WI38 (cell line): ENCODE data around the gene CCDC148.

ENCODE experiments used
- H3K4me3 ChIP-seq: 2 replicates; pipeline ENCODE4 v1.5.1; 2011; ENCODE audit warnings: low read depth, mild to moderate bottlenecking, control low read depth, low read length
- TF ChIP-seq, protein P1 (sequence below): IDR thresholded peaks from 2 replicates; pipeline ENCODE4 v1.5.1; 2012; ENCODE audit warnings: low read depth, mild to moderate bottlenecking, control low read depth, low read length

The CCDC148 gene

DNA sequence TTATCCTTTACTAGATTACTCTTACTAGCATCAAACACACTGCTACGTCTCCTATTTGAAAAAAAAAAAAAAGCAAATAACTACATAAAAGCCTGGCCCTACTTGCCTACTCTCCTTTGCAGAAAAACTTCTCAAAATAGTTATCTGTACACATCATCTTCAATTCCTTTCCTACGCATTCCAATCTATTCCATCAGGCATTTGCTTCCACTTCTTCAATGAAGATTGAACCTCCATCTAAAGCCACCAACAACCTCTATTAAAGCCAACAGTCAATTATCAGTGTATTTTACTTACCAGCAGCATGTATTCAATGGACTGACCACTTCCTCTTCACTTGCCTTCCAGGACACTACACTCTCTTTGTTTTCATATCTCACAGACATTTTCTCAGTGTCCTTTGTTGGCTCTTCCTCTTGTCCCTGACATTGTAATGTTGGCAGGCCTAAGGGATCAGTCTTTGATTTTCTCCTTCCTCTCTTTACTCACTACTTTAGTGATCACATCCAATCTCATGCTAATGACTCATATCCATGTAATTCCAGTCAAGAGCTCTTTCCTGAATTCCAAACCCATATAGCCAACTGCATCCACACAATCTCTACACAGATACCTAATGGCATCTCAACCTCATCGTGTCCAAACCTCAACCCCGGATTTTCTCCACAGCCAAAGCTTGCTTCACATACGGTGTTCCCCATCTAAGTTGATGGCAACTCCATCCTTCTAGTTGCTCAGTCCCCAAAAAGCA is 131.3 kb downstream of the CCDC148 start:
- no peak overlapping the region for H3K4me3 ChIP-seq
- TF ChIP-seq, protein P1, sequence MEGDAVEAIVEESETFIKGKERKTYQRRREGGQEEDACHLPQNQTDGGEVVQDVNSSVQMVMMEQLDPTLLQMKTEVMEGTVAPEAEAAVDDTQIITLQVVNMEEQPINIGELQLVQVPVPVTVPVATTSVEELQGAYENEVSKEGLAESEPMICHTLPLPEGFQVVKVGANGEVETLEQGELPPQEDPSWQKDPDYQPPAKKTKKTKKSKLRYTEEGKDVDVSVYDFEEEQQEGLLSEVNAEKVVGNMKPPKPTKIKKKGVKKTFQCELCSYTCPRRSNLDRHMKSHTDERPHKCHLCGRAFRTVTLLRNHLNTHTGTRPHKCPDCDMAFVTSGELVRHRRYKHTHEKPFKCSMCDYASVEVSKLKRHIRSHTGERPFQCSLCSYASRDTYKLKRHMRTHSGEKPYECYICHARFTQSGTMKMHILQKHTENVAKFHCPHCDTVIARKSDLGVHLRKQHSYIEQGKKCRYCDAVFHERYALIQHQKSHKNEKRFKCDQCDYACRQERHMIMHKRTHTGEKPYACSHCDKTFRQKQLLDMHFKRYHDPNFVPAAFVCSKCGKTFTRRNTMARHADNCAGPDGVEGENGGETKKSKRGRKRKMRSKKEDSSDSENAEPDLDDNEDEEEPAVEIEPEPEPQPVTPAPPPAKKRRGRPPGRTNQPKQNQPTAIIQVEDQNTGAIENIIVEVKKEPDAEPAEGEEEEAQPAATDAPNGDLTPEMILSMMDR, result no peak

DNA sequence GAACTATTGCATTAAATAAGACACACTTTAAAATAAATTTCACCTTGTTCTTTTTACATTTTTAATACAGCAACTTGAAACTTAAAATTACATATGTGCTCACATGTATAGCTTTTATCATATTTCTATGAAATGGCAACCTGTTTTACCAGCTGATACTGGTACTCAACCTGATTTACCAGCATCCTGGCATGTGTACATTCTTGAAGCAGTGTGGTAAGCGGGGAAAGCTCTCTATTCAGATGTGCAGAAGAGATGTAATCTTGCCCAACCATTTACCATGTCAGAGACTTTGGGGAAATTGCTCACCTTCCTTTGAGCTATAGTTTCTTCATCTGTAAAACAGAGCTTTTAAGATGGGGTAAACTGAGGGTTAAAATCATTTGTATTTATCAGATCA is 133.2 kb downstream of the CCDC148 start:
- TF ChIP-seq, protein P1, result no peak
- H3K4me3 ChIP-seq, result no peak overlapping the region

DNA sequence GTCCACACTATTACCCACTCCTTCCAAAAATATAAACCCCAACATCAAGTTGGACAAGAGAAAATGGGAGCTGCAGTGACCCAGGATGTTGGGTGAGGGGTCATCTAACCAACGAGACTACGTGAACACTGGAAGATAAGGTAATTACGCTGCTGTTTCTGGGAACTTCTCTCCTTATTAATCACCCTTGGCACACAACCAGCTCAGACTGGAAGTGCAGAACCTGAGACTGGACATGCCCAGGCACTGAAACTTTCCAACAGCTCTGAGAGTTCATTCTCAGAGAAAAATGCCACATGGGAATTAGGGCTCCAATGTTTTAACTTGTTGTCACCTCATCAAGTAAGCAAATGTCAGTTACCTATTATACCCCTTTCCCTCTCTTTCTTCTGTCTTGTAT is 135.3 kb downstream of the CCDC148 start:
- no peak overlapping the region for H3K4me3 ChIP-seq
- TF ChIP-seq, protein P1, result no peak

DNA sequence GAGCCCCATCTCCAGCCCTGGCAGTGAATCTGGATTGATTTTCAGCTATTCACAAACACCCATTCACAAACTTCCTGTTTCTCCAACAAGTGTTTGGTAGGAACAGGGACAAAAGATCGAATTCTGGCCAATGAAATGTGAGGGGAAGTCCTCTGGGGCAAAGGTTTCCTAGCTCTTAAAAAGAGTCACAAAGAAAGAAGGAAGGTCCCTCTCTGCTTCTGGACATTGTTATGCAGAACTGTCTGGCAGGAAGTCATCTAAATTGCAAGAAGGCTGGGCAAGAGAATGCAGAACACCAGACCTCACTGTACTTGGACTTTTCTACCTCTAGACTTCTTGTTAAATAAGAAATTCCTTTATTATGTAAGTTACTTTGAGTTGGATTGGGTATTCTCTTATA is 137.3 kb downstream of the CCDC148 start:
- TF ChIP-seq, protein P1, result no peak
- H3K4me3 ChIP-seq, result no peak overlapping the region

DNA sequence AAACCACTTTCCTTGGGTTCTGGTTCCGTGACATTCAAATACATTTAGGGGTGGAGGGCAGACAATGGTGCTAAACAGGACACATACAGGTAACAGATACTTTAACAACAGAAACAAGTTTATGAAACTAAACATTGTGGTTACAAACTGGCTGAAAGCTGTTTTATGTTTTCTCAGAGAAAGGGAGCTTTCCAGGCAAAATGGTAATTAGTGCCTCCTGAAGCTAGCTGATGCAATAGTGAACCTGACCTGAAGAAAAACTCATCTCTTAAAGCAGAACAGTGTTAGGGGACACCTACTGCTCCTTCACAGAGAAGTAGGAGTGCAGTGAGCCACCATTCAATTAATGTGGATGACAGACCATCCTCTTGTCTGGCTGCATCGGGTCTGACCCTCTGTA is 138.9 kb downstream of the CCDC148 start:
- TF ChIP-seq, protein P1, result no peak

DNA sequence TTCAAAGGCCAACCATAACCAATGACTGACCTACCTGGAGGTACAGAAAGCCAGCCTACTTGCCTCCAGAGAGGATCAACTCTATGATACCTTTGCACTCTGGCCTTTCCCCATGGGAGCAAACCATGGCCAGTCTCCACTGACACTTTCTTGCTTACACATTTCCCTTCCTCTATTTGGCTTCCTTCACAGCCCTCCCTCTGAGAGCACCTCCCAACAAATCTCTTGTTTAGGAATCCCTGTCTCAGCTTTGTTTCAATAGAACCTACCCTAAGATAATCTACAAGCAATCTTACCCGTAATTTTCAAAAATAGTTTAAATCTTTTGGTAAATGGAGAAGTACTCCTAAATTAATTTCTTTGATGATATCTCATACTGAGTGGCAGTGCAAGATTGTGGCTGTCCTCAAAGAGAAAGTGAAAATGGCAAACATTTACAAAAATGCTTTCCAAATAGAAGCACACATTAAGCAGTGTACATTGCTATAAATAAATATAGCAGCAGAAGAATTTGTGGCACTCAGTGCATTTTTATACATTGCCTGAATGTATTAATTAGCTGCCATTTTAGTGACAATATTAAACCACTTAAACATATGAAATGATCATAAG is 140.6 kb downstream of the CCDC148 start:
- H3K4me3 ChIP-seq, result no peak overlapping the region
- TF ChIP-seq, protein P1, result no peak

More for the DNA sequence above, 138.9 kb downstream of the CCDC148 start:
- no peak overlapping the region for H3K4me3 ChIP-seq

DNA sequence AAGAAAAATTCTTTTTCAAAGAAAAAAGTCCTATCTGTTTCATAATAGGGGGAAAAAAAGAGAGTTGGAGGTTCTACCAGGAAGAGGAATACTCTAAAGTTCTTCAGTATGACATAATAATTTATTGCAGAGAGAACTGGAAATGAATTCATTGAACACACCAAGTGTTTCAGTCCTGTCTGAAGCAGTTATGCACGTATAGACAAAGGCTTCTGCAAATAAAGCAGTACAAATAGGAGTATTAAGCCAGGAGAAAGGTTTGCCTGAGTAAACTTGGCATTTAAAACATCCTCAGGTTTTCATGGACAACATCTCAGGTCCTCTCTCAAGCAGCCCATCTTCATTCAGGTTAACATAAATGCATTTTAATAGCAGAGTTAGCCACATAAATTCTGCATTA is 141.6 kb downstream of the CCDC148 start:
- TF ChIP-seq, protein P1, result no peak
- no peak overlapping the region for H3K4me3 ChIP-seq
